Natural killer cell (primary cell): ENCODE measurements around the gene GALNS. TPM values are rescaled to one million over a fixed set of nuclear protein-coding genes. Genes with fewer than 3 reads are reported as not detected.

Experiments used
- ATAC-seq, 3 donors: fragments of 150-1000 bp in 2 of 3; fragments of 200-7000 bp in 1 of 3; cut with Tn5 transposase; 1 replicate in 1 of 3; 2 replicates in 2 of 3; pipeline ENCODE4 v1.10.0; 2021; ENCODE audit warnings: mild to moderate bottlenecking in 2 of 3, moderate library complexity in 2 of 3
- DNase-seq, 2 donors: peaks; one replicate each; pipeline versions ENCODE4 v3.0.0 to v3.0.0-alpha.2; 2013 to 2021; ENCODE audit warnings: mixed read lengths in 1 of 2
- H3K27ac ChIP-seq: one replicate; pipeline ENCODE4 v1.5.1; 2013; ENCODE audit warnings: mild to moderate bottlenecking, low read length
- H3K27me3 ChIP-seq: one replicate; pipeline ENCODE4 v1.6.1; 2013; ENCODE audit warnings: low read length; ENCODE audit not compliant: control insufficient read depth, insufficient read depth
- H3K36me3 ChIP-seq: one replicate; pipeline ENCODE4 v1.6.1; 2013; ENCODE audit warnings: low read length; ENCODE audit not compliant: control insufficient read depth, insufficient read depth
- H3K4me1 ChIP-seq: one replicate; pipeline ENCODE4 v1.6.1; 2013; ENCODE audit warnings: low read length; ENCODE audit not compliant: control insufficient read depth, insufficient read depth
- H3K4me3 ChIP-seq: one replicate; pipeline ENCODE4 v1.5.1; 2013; ENCODE audit warnings: low read length
- H3K9me3 ChIP-seq: one replicate; pipeline ENCODE4 v1.6.1; 2013; ENCODE audit warnings: low read length; ENCODE audit not compliant: control insufficient read depth, insufficient read depth
- H3K27ac Mint-ChIP-seq, 2 donors: one replicate each; pipeline ENCODE4 v1.8.0; 2022; ENCODE audit warnings: mild to moderate bottlenecking in 2 of 2, mixed read lengths in 2 of 2, moderate library complexity in 1 of 2
- H3K27me3 Mint-ChIP-seq, 2 donors: one replicate each; pipeline ENCODE4 v1.8.0; 2022; ENCODE audit warnings: low read depth in 2 of 2, mixed read lengths in 2 of 2
- H3K36me3 Mint-ChIP-seq: one replicate; pipeline ENCODE4 v1.8.0; 2022; ENCODE audit warnings: mixed read lengths
- H3K4me1 Mint-ChIP-seq, 2 donors: one replicate each; pipeline ENCODE4 v1.8.0; 2022; ENCODE audit warnings: mixed read lengths in 2 of 2
- H3K4me3 Mint-ChIP-seq: one replicate; pipeline ENCODE4 v1.8.0; 2022; ENCODE audit warnings: mild to moderate bottlenecking, moderate library complexity, mixed read lengths
- H3K9me3 Mint-ChIP-seq, 2 donors: one replicate each; pipeline ENCODE4 v1.8.0; 2022; ENCODE audit warnings: mixed read lengths in 2 of 2
- CTCF ChIP-seq: fragments of 200-600 bp; IDR thresholded peaks from one replicate; pipeline ENCODE4 v1.8.0; 2022; ENCODE audit warnings: antibody characterized with exemption
- WGBS: methylation state at CpG from one replicate; pipeline ENCODE4 v1.1.7; 2013; ENCODE audit warnings: missing lambda C conversion rate; ENCODE audit not compliant: insufficient coverage; 5-methylcytosine and 5-hydroxymethylcytosine counted together
- intact Hi-C: fragments of 100-400 bp; cut with micrococcal nuclease; formaldehyde crosslinking; loops from one replicate; pipeline ENCODE4 v1.14.2; 2022
- total RNA-seq, 4 donors: library from RNA; stranded (reverse); fragments of 120-200 nt in 1 of 4; gene quantifications; one replicate each; pipeline versions ENCODE4 v1.2.3 to v1.2.4, GENCODE V29; 2013 to 2022

Gene GALNS
- total RNA-seq, 3 donors from 2014 or later (not counting 1 experiment from before 2014, with no cell fraction given): 58.1 to 75.8 (median 65.7) TPM

DNA sequence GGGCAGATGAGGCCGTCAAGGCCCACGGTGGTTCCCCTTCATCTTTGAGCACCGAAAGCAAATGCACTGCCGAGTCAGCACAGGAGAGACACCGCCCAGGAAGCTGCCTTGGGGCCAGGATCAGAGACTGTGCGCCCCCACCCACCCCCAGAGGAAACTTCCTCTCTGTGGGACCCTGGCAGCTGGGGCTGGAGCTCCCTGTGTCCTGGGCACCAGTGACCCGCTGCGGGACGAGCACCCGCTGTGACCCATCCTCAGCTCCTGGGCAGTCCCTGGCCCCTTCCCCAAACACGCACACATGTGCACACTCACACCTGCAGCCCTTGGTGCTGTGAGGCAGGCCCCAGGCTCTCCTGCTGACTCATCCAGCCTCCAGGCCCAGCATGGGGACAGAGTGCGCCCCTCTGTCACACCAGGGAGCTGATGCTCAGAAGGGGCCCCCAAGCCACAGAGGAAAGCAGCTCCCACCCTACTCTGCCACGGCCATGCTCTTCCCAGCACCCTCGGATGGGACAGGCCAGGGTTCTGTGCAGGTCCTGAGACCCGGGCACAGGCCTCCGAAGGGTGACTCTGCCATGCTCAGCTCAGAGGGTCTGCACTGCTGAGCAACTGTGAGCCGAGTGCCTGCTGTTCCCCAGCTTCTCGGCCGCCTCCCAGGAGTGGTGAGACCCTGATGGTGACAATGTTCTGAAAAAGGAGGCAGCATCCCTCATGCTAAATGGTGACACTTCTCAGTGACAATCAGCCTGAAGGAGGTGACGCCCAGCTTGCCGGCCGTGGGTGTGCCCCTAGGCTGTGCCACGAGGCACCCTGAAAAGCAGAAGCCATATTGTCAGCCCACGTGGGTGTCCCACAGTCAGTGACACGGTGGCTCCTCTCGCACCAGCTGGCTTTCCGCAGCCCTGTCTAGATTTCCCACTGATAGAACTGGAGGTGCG lies 75.3 kb downstream of the GALNS start:
- intact Hi-C loops: loop anchor here (10.0 kb wide), 1 partner anchor 327 kb away; the partner anchor contains the start of gene ZFPM1
- DNase-seq (peak in 1 of 2 donors; percentile 81), ATAC-seq (peak; percentile 17 to 59 (median 39))
- TF ChIP-seq CTCF: no peak
- Histone ChIP-seq H3K4me3 (no peak overlapping the region), H3K36me3 (no peaks in the 10 kb centered on the region), H3K9me3 (no peaks in the 10 kb centered on the region), H3K4me1 (peaks cover 77% of the 10 kb centered on the region), H3K27ac (peak overlapping the region; percentile 78), H3K27me3 (no peaks in the 10 kb centered on the region)
- peaks cover 53 to 67% of the 10 kb centered on the region in 2 donors for H3K4me1 Mint-ChIP-seq
- no peaks in the 10 kb centered on the region for H3K27me3 Mint-ChIP-seq
- H3K9me3 Mint-ChIP-seq: no peaks in the 10 kb centered on the region
- peak overlapping the region; percentile 92 for H3K4me3 Mint-ChIP-seq
- no peaks in the 10 kb centered on the region for H3K36me3 Mint-ChIP-seq
- H3K27ac Mint-ChIP-seq: peak overlapping the region; percentile 82 to 91
- WGBS: 21% methylated on average over 28 of the region's 28 CpGs

DNA sequence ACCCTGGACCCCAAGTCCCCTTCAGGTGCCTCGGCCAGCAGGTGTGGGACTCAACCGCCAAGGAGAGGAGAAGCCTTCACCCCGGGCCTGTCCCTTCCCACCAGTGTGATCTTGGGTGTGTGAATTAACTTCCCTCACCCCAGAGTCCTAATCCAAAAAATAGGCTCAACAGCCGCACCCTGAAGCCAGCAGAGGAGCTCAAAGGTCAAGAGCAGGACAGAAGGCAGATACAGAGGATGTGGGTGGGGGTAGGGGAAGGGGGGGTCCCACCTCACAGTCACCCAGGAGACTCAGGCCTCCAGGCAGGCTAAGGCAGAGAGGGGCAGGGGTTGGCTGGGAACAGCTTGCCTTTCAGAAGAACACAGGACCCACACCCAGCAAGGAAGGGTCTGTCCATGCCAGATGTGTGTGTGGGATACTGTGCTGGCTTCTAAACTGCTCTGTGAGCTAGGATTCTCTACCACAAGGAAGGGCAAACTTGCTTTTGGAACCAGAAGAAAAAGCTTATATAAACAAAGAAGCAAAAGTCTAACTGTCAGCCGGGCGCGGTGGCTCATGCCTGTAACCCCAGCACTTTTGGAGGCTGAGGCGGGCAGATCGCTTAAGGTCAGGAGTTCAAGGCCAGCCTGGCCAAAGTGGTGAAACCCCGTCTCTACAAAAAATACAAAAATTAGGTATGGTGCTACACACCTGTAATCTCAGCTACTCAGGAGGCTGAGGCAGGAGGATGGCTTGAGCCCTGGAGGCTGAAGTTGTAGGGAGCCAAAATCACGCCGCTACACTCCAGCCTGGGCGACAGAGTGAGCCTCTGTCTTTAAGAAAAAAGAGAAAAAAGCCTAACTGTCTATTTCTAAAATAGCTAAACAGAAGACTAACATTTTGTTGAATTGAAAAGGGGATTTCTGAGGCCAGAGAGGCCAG lies 76.3 kb downstream of the GALNS start:
- Histone ChIP-seq H3K4me1 (peaks cover 73% of the 10 kb centered on the region), H3K27me3 (no peaks in the 10 kb centered on the region), H3K9me3 (no peaks in the 10 kb centered on the region), H3K27ac (peak overlapping the region; percentile 78), H3K36me3 (no peaks in the 10 kb centered on the region), H3K4me3 (no peak overlapping the region)
- ATAC-seq (peak in 1 of 3 donors; percentile 5), DNase-seq (no peak)
- Mint-ChIP-seq H3K27ac (peak overlapping the region; percentile 82 to 91), H3K4me1 (peaks cover 53 to 73% of the 10 kb centered on the region in 2 donors), H3K27me3 (no peaks in the 10 kb centered on the region), H3K9me3 (no peaks in the 10 kb centered on the region), H3K36me3 (no peaks in the 10 kb centered on the region), H3K4me3 (peak overlapping the region; percentile 92)
- no peak for TF ChIP-seq CTCF
- 70% methylated on average over 8 of the region's 13 CpGs for WGBS
- intact Hi-C loops: loop anchor here (10.0 kb wide), 1 partner anchor 326 kb away; the partner anchor contains the start of gene ZFPM1

DNA sequence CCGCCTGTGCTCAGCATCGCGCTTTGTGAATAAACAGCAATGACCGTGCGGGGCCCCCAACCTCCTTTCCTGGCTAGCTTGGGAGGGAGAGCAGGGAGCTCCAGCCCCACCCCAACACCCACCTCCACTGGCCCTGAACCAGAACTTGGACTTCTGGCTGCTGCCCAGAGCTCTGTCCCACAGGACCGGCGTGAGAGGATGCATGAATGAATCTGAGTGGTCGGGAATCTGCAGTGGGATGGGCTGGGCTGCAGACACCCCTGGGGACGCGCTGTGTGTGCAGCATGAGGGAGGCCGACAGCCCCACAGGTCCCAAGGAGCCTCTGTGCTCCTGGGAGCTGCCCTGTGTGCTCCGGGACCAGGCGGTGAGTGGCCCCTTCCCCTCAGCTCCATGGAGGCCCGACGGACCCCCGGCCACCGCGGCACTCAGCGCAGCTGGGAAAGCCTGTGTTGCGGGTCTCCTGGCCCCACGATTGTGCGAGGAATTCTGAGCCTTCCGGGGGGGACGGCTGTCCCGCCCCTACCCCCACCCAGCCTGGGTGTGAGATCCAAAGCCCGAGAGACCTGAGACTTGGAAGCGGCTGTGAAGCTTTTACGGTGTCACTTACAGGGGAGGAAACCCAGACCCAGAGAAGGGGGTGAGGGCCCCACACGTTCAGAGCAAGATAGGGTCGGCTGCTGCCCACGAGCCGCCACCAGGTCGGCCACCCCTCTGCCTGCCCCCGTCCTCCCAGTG lies 77.2 kb downstream of the GALNS start:
- ATAC-seq (no peak), DNase-seq (no peak)
- Mint-ChIP-seq H3K9me3 (no peaks in the 10 kb centered on the region), H3K27me3 (no peaks in the 10 kb centered on the region), H3K4me3 (peak overlapping the region; percentile 92), H3K27ac (peak overlapping the region; percentile 82 to 91), H3K4me1 (peaks cover 53 to 77% of the 10 kb centered on the region in 2 donors), H3K36me3 (no peaks in the 10 kb centered on the region)
- intact Hi-C loops: loop anchor here (10.0 kb wide), 1 partner anchor 325 kb away; the partner anchor contains the start of gene ZFPM1
- 73% methylated on average over 34 of the region's 34 CpGs for WGBS
- Histone ChIP-seq H3K36me3 (no peaks in the 10 kb centered on the region), H3K27ac (peak overlapping the region; percentile 78), H3K4me1 (peaks cover 73% of the 10 kb centered on the region), H3K27me3 (no peaks in the 10 kb centered on the region), H3K9me3 (no peaks in the 10 kb centered on the region), H3K4me3 (no peak overlapping the region)
- TF ChIP-seq CTCF: no peak
